GM12878 (cell line): ENCODE data around the gene PDE3B. TPM values are rescaled to one million over a fixed set of nuclear protein-coding genes. Genes with fewer than 3 reads are reported as not detected.

Source experiments
- ATAC-seq: fragments of 200-7000 bp; cut with Tn5 transposase; 3 replicates; pipeline ENCODE4 v1.9.1; 2020; ENCODE audit warnings: mild to moderate bottlenecking, moderate library complexity
- BruUV-seq: library from RNA; stranded (reverse); fragments of 400-500 nt; replicated peaks from 2 replicates; lab custom pipeline; 2021; lab: Mats Ljungman, UMichigan
- CTCF ChIA-PET: fragments of 300-600 bp; sonication (Branson Sonifier 250); formaldehyde crosslinking; extraction: SDS; loops from one replicate; lab custom pipeline; 2021; ENCODE audit warnings: inconsistent platforms; lab: Yijun Ruan, JAX
- POLR2A ChIA-PET: fragments of 350-600 bp; formaldehyde crosslinking; extraction: SDS; loops from one replicate; lab custom pipeline; 2021; ENCODE audit warnings: inconsistent platforms; lab: Charles Lee
- RAD21 ChIA-PET: fragments of 300-600 bp; sonication (Branson Sonifier 250); formaldehyde crosslinking; loops from one replicate; lab custom pipeline; 2023; ENCODE audit warnings: antibody characterized with exemption; ENCODE audit not compliant: unreplicated experiment; lab: Charles Lee
- SMC1A ChIA-PET: fragments of 300-600 bp; sonication (Branson Sonifier 250); formaldehyde crosslinking; loops from one replicate; lab custom pipeline; 2023; ENCODE audit not compliant: unreplicated experiment, uncharacterized antibody; lab: Charles Lee
- DNase-seq: peaks from one replicate; pipeline ENCODE4 v3.0.0-alpha.2; 2011; ENCODE audit warnings: low read depth, low spot score
- FAIRE-seq: peaks from 3 replicates; lab custom pipeline; 2011; peaks lifted over from hg19 to GRCh38; lab: Jason Lieb, UNC
- H2AFZ ChIP-seq: 2 replicates; pipeline ENCODE4 v1.6.0; 2011; ENCODE audit warnings: low read depth, low read length, control low read depth; ENCODE audit not compliant: control insufficient read depth
- H3K27ac ChIP-seq: 2 replicates; pipeline ENCODE4 v1.5.1; 2011; ENCODE audit warnings: control low read depth; ENCODE audit not compliant: control insufficient read depth, insufficient read depth
- H3K27me3 ChIP-seq, 2 experiments: replicated peaks in 1 of 2; 2 replicates each; pipeline versions ENCODE4 v1.6.0 to v1.6.1; 2011; ENCODE audit warnings: low read length in 1 of 2; ENCODE audit not compliant: control insufficient read depth in 2 of 2, insufficient read depth in 2 of 2
- H3K36me3 ChIP-seq, 2 experiments: 2 replicates each; pipeline ENCODE4 v1.5.1; 2011; ENCODE audit warnings: low read length in 1 of 2; ENCODE audit not compliant: control insufficient read depth in 2 of 2, insufficient read depth in 2 of 2
- H3K4me1 ChIP-seq: 2 replicates; pipeline ENCODE4 v1.6.1; 2011; ENCODE audit warnings: mild to moderate bottlenecking, low read length, moderate library complexity, mixed read lengths; ENCODE audit not compliant: control insufficient read depth, insufficient read depth
- H3K4me2 ChIP-seq: 2 replicates; pipeline ENCODE4 v1.6.0; 2011; ENCODE audit warnings: control low read depth; ENCODE audit not compliant: control insufficient read depth, insufficient read depth
- H3K4me3 ChIP-seq: fragments of 200-600 bp; sonication (generic); 2 replicates; pipeline ENCODE4 v1.5.1; 2016
- H3K79me2 ChIP-seq: 2 replicates; pipeline ENCODE4 v1.6.0; 2011; ENCODE audit warnings: low read length; ENCODE audit not compliant: control insufficient read depth, insufficient read depth
- H3K9ac ChIP-seq: 2 replicates; pipeline ENCODE4 v1.8.0; 2011; ENCODE audit warnings: low read length, control low read depth, mixed read lengths; ENCODE audit not compliant: control insufficient read depth, insufficient read depth
- H3K9me3 ChIP-seq: replicated peaks from 3 replicates; pipeline ENCODE4 v1.5.1; 2011; ENCODE audit warnings: mild to moderate bottlenecking, low read length; ENCODE audit not compliant: control insufficient read depth, insufficient read depth
- H4K20me1 ChIP-seq: 2 replicates; pipeline ENCODE4 v1.6.0; 2011; ENCODE audit not compliant: control insufficient read depth, insufficient read depth
- BRCA1 ChIP-seq: IDR thresholded peaks from 2 replicates; pipeline ENCODE4 v1.6.1; 2011; ENCODE audit warnings: low read depth, low read length, improper control_type of control experiment
- CHD1 ChIP-seq: IDR thresholded peaks from 2 replicates; pipeline ENCODE4 v1.6.1; 2012; ENCODE audit warnings: low read depth, low read length, improper control_type of control experiment
- GABPA ChIP-seq: IDR thresholded peaks from 2 replicates; pipeline ENCODE4 v1.6.1; 2014; ENCODE audit warnings: antibody characterized with exemption, low read depth, mild to moderate bottlenecking, inconsistent platforms
- HDGF ChIP-seq: fragments of 450-650 bp; IDR thresholded peaks from 2 replicates; pipeline ENCODE4 v1.6.1; 2016; ENCODE audit warnings: antibody characterized with exemption
- KLF5 ChIP-seq: fragments of 450-650 bp; IDR thresholded peaks from 2 replicates; pipeline ENCODE4 v1.6.1; 2014; ENCODE audit warnings: mild to moderate bottlenecking; ENCODE audit not compliant: partially characterized antibody
- NFYB ChIP-seq: IDR thresholded peaks from 2 replicates; pipeline ENCODE4 v1.6.1; 2011; ENCODE audit warnings: low read depth, mild to moderate bottlenecking, low read length, improper control_type of control experiment, moderate library complexity; ENCODE audit not compliant: insufficient read depth
- SMARCA5 ChIP-seq: fragments of 450-650 bp; IDR thresholded peaks from 2 replicates; pipeline ENCODE4 v1.6.1; 2017; ENCODE audit warnings: mild to moderate bottlenecking
- STAT1 ChIP-seq: fragments of 450-650 bp; conservative IDR thresholded peaks from 2 replicates; pipeline ENCODE4 v1.6.1; 2014; ENCODE audit warnings: antibody characterized with exemption, mild to moderate bottlenecking
- ZNF622 ChIP-seq: fragments of 450-650 bp; IDR thresholded peaks from 2 replicates; pipeline ENCODE4 v1.6.1; 2017; ENCODE audit warnings: mild to moderate bottlenecking, inconsistent platforms
- WGBS: methylation state at CpG from one replicate; pipeline ENCODE4 v1.1.6; 2016; ENCODE audit warnings: low lambda C conversion rate; ENCODE audit not compliant: insufficient replicate concordance, insufficient coverage; ENCODE audit errors: missing lambda C conversion rate; 5-methylcytosine and 5-hydroxymethylcytosine counted together
- in situ Hi-C: fragments of 300-500 bp; cut with MboI; formaldehyde crosslinking; loops from 9 replicates; pipeline ENCODE4 v1.14.3; 2018; ENCODE audit warnings: mixed read lengths
- intact Hi-C: fragments of 100-400 bp; cut with micrococcal nuclease; formaldehyde crosslinking; loops from one replicate; pipeline ENCODE4 v1.14.2; 2022; ENCODE audit not compliant: unreplicated experiment
- polyA plus RNA-seq, 11 experiments: library from polyadenylated mRNA; depleted of rRNA in 4 of 11; unstranded in 6 of 11; stranded (reverse) in 5 of 11; fragments of >200 nt; fragmentation: Nextera tagmentation in 4 of 11; fragmentation: Illumina TruSeq in 1 of 11; extraction: Ambion mirVana in 4 of 11; extraction: Trizol in 1 of 11; gene quantifications; 1 replicate in 1 of 11; 2 replicates in 10 of 11; pipeline versions ENCODE4 v1.2.1 to v1.2.3, GENCODE V29; 2011 to 2016; ENCODE audit warnings: inconsistent platforms in 2 of 11, missing spikeins in 2 of 11, low read depth in 1 of 11
- total RNA-seq, 4 experiments: library from RNA; depleted of rRNA in 3 of 4; stranded (reverse); fragments of >200 nt in 3 of 4; fragmentation: Illumina TruSeq in 1 of 4; extraction: Trizol in 1 of 4; gene quantifications; 2 replicates each; pipeline versions ENCODE4 v1.2.1 to v1.2.3, GENCODE V29; 2013 to 2021
- TF ChIP-seq, protein P1 (sequence below): fragments of 150-350 bp; IDR thresholded peaks from 2 replicates; pipeline ENCODE4 v1.6.1; 2016; ENCODE audit warnings: low read depth, low read length
- TF ChIP-seq, protein P2 (sequence below): fragments of 450-650 bp; IDR thresholded peaks from 2 replicates; pipeline ENCODE4 v1.6.1; 2017; ENCODE audit warnings: mild to moderate bottlenecking, low read depth, inconsistent platforms; ENCODE audit not compliant: poor library complexity, severe bottlenecking
- TF ChIP-seq, protein P3 (sequence below): fragments of 450-650 bp; formaldehyde crosslinking; IDR thresholded peaks from 2 replicates; pipeline ENCODE4 v1.5.0; 2022; ENCODE audit warnings: mild to moderate bottlenecking, missing genetic modification characterization

PDE3B gene
- total and polyA plus RNA-seq, 10 of the 15 experiments (the other 5 are each of a cell fraction or from before 2014, with no cell fraction given): 0.04 to 3.1 (median 1.9) TPM

DNA sequence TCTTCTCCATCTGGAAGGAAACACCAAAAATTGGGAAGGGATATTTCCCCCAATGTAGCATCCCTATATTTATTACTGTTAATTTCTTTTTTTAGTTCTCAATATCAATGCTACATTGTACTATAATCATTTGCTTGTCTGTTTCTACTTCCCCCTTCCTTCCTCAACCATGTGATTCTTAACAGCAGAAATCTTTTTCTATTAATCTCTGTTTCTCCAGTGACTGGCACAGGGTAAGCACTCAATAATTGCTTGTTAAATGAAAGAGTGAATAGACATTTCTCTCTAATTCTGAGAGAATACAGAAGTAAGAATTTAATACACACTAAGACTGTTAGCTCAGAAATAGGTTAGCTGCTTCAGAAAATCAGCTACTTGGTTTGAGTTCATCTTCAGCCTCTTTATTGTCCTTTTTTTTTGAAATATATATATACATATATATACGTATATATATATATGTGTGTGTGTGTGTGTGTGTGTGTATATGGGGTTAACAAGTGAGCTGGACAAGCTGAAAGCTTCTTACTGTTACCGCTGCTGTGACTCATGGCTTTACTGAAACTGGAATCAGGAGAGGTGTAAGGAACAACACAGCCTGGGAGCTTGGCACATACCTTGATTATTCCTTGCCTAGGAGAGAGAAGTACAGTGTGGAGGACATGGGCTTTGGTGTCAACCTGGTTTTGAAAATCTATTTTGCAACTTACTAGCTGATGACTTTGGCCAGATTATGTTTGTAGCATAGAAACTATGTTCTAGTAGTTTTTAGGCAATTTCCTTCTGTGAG is 26.2 kb upstream of the PDE3B start (continued):
- TF ChIP-seq, protein P1, sequence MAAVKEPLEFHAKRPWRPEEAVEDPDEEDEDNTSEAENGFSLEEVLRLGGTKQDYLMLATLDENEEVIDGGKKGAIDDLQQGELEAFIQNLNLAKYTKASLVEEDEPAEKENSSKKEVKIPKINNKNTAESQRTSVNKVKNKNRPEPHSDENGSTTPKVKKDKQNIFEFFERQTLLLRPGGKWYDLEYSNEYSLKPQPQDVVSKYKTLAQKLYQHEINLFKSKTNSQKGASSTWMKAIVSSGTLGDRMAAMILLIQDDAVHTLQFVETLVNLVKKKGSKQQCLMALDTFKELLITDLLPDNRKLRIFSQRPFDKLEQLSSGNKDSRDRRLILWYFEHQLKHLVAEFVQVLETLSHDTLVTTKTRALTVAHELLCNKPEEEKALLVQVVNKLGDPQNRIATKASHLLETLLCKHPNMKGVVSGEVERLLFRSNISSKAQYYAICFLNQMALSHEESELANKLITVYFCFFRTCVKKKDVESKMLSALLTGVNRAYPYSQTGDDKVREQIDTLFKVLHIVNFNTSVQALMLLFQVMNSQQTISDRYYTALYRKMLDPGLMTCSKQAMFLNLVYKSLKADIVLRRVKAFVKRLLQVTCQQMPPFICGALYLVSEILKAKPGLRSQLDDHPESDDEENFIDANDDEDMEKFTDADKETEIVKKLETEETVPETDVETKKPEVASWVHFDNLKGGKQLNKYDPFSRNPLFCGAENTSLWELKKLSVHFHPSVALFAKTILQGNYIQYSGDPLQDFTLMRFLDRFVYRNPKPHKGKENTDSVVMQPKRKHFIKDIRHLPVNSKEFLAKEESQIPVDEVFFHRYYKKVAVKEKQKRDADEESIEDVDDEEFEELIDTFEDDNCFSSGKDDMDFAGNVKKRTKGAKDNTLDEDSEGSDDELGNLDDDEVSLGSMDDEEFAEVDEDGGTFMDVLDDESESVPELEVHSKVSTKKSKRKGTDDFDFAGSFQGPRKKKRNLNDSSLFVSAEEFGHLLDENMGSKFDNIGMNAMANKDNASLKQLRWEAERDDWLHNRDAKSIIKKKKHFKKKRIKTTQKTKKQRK: no peak
- TF ChIP-seq BRCA1 (no peak), CHD1 (no peak)
- TF ChIP-seq, all 136 proteins: peak for 0

DNA sequence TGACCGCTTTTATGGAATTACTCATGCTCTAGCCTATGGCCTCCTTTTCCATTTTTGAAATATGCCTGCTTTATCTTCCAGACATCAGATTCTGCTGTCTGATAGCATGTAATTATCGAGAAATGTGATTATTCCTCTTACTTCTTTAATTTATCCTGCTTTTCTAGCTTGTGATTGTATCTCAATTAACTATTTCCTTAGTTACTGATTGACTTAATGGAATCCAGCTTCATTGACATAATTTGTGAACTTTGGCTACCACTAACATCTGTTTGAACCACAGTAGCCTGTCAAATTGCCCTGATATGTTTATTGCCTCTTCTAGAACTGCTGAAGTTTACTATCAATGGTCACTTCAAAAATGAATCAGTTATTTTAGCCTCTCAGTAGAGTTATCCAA is 25.5 kb upstream of the PDE3B start:
- H4K20me1 ChIP-seq: no peaks in the 10 kb centered on the region
- H3K4me2 ChIP-seq: no peak overlapping the region
- 64% methylated on average over 2 of the region's 2 CpGs for WGBS
- H3K36me3 ChIP-seq: no peaks in the 10 kb centered on the region
- ATAC-seq (no peak), DNase-seq (no peak), FAIRE-seq (no peak)
- SMC1A ChIA-PET: no interaction called here
- in situ Hi-C loops (no loop called here), intact Hi-C loops (no loop called here)
- H2AFZ ChIP-seq: no peak overlapping the region
- no peak overlapping the region for H3K4me3 ChIP-seq
- no peaks in the 10 kb centered on the region for H3K4me1 ChIP-seq
- BruUV-seq: no TSS peak
- CTCF ChIA-PET: no interaction called here
- H3K27ac ChIP-seq: no peak overlapping the region
- no peaks in the 10 kb centered on the region for H3K79me2 ChIP-seq
- RAD21 ChIA-PET: interaction anchor here (0.6 kb wide), 1 partner anchor 27 kb away, joined by 5 read pairs; no protein-coding TSS in a partner anchor
- no peaks in the 10 kb centered on the region; a peak in 1 of 4 replicates for H3K27me3 ChIP-seq
- POLR2A ChIA-PET: no interaction called here
- H3K9ac ChIP-seq: no peak overlapping the region
- no peaks in the 10 kb centered on the region for H3K9me3 ChIP-seq
- no peak for TF ChIP-seq STAT1
- no peak for TF ChIP-seq SMARCA5
- TF ChIP-seq, protein P2, sequence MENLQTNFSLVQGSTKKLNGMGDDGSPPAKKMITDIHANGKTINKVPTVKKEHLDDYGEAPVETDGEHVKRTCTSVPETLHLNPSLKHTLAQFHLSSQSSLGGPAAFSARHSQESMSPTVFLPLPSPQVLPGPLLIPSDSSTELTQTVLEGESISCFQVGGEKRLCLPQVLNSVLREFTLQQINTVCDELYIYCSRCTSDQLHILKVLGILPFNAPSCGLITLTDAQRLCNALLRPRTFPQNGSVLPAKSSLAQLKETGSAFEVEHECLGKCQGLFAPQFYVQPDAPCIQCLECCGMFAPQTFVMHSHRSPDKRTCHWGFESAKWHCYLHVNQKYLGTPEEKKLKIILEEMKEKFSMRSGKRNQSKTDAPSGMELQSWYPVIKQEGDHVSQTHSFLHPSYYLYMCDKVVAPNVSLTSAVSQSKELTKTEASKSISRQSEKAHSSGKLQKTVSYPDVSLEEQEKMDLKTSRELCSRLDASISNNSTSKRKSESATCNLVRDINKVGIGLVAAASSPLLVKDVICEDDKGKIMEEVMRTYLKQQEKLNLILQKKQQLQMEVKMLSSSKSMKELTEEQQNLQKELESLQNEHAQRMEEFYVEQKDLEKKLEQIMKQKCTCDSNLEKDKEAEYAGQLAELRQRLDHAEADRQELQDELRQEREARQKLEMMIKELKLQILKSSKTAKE: no peak
- TF ChIP-seq KLF5: no peak
- no peak for TF ChIP-seq ZNF622
- TF ChIP-seq HDGF: no peak
- no peak for TF ChIP-seq GABPA
- TF ChIP-seq, protein P3, sequence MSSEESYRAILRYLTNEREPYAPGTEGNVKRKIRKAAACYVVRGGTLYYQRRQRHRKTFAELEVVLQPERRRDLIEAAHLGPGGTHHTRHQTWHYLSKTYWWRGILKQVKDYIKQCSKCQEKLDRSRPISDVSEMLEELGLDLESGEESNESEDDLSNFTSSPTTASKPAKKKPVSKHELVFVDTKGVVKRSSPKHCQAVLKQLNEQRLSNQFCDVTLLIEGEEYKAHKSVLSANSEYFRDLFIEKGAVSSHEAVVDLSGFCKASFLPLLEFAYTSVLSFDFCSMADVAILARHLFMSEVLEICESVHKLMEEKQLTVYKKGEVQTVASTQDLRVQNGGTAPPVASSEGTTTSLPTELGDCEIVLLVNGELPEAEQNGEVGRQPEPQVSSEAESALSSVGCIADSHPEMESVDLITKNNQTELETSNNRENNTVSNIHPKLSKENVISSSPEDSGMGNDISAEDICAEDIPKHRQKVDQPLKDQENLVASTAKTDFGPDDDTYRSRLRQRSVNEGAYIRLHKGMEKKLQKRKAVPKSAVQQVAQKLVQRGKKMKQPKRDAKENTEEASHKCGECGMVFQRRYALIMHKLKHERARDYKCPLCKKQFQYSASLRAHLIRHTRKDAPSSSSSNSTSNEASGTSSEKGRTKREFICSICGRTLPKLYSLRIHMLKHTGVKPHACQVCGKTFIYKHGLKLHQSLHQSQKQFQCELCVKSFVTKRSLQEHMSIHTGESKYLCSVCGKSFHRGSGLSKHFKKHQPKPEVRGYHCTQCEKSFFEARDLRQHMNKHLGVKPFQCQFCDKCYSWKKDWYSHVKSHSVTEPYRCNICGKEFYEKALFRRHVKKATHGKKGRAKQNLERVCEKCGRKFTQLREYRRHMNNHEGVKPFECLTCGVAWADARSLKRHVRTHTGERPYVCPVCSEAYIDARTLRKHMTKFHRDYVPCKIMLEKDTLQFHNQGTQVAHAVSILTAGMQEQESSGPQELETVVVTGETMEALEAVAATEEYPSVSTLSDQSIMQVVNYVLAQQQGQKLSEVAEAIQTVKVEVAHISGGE: no peak
- TF ChIP-seq NFYB: no peak
